ENCODE measurements around the gene MIA2. TPM values are rescaled to one million over a fixed set of nuclear protein-coding genes. Genes with fewer than 3 reads are reported as not detected.
A peak's percentile ranks its signal among the peaks of the same experiment; 100 is the strongest.
"Not testable (repeated sequence)": the region's sequence is repeated elsewhere in the genome, so short reads cannot be mapped to it uniquely, and the experiment has no call there.

Gene MIA2
- total RNA-seq, 1 experiment from 2014 or later = 22.2 TPM

GRCh38 chr14:39230416-39231035, 3.2 kb upstream of the MIA2 start:
- DNase-seq (ENCODE audit: low spot score) = no peak
- in situ Hi-C loops (cut with HindIII; ENCODE audit: low sequenced_read_pairs) = no loop called here

GRCh38 chr14:39231751-39232553, 1.8 kb upstream of the MIA2 start:
- in situ Hi-C loops (cut with HindIII; ENCODE audit: low sequenced_read_pairs) = not testable (repeated sequence)
- DNase-seq (ENCODE audit: low spot score) = peak; percentile 28

GRCh38 chr14:39232554-39233415, 930 bp upstream of the MIA2 start:
- in situ Hi-C loops (cut with HindIII; ENCODE audit: low sequenced_read_pairs) = no loop called here
- DNase-seq (ENCODE audit: low spot score) = no peak

GRCh38 chr14:39234986-39235385, 1.3 kb downstream of the MIA2 start:
- DNase-seq (ENCODE audit: low spot score); in situ Hi-C loops (cut with HindIII; ENCODE audit: low sequenced_read_pairs): not testable (repeated sequence)

GRCh38 chr14:39235466-39235865, 1.8 kb downstream of the MIA2 start:
- in situ Hi-C loops (cut with HindIII; ENCODE audit: low sequenced_read_pairs); DNase-seq (ENCODE audit: low spot score): not testable (repeated sequence)

- no peak for DNase-seq (ENCODE audit: low spot score)
- in situ Hi-C loops (cut with HindIII; ENCODE audit: low sequenced_read_pairs) = no loop called here
Observed at GRCh38 chr14:39240769-39241168, 7.1 kb downstream of the MIA2 start.

- no peak for DNase-seq (ENCODE audit: low spot score)
- in situ Hi-C loops (cut with HindIII; ENCODE audit: low sequenced_read_pairs) = no loop called here
Observed at GRCh38 chr14:39241637-39242036, 7.9 kb downstream of the MIA2 start.

GRCh38 chr14:39243831-39244230, 10.1 kb downstream of the MIA2 start:
- no peak for DNase-seq (ENCODE audit: low spot score)
- in situ Hi-C loops (cut with HindIII; ENCODE audit: low sequenced_read_pairs) = no loop called here

GRCh38 chr14:39246618-39247017, 12.9 kb downstream of the MIA2 start:
- no peak for DNase-seq (ENCODE audit: low spot score)
- in situ Hi-C loops (cut with HindIII; ENCODE audit: low sequenced_read_pairs) = no loop called here

GRCh38 chr14:39247256-39247655, 13.5 kb downstream of the MIA2 start:
- DNase-seq (ENCODE audit: low spot score) = no peak
- in situ Hi-C loops (cut with HindIII; ENCODE audit: low sequenced_read_pairs) = no loop called here

- no peak for DNase-seq (ENCODE audit: low spot score)
- in situ Hi-C loops (cut with HindIII; ENCODE audit: low sequenced_read_pairs) = no loop called here
Observed at GRCh38 chr14:39251547-39251946, 17.8 kb downstream of the MIA2 start.

- DNase-seq (ENCODE audit: low spot score); in situ Hi-C loops (cut with HindIII; ENCODE audit: low sequenced_read_pairs): not testable (repeated sequence)
Observed at GRCh38 chr14:39257388-39257787, 23.7 kb downstream of the MIA2 start.

GRCh38 chr14:39258782-39259545, 25.2 kb downstream of the MIA2 start:
- in situ Hi-C loops (cut with HindIII; ENCODE audit: low sequenced_read_pairs) = no loop called here
- DNase-seq (ENCODE audit: low spot score) = no peak

- DNase-seq (ENCODE audit: low spot score); in situ Hi-C loops (cut with HindIII; ENCODE audit: low sequenced_read_pairs): not testable (repeated sequence)
Observed at GRCh38 chr14:39260161-39260560, 26.4 kb downstream of the MIA2 start.

GRCh38 chr14:39262214-39262613, 28.5 kb downstream of the MIA2 start:
- in situ Hi-C loops (cut with HindIII; ENCODE audit: low sequenced_read_pairs); DNase-seq (ENCODE audit: low spot score): not testable (repeated sequence)

GRCh38 chr14:39264057-39264456, 30.3 kb downstream of the MIA2 start:
- DNase-seq (ENCODE audit: low spot score) = no peak
- in situ Hi-C loops (cut with HindIII; ENCODE audit: low sequenced_read_pairs) = no loop called here

- DNase-seq (ENCODE audit: low spot score) = no peak
- in situ Hi-C loops (cut with HindIII; ENCODE audit: low sequenced_read_pairs) = no loop called here
Observed at GRCh38 chr14:39264558-39264957, 30.8 kb downstream of the MIA2 start.

GRCh38 chr14:39265033-39265432, 31.3 kb downstream of the MIA2 start:
- in situ Hi-C loops (cut with HindIII; ENCODE audit: low sequenced_read_pairs) = no loop called here
- no peak for DNase-seq (ENCODE audit: low spot score)

Measured in G401 (cell line).